ENCODE results near the gene ACAD9. TPM values are rescaled to one million over a fixed set of nuclear protein-coding genes. Genes with fewer than 3 reads are reported as not detected.

The ACAD9 gene
- total RNA-seq, 1 donor from 2014 or later: 60.6 TPM

DNA sequence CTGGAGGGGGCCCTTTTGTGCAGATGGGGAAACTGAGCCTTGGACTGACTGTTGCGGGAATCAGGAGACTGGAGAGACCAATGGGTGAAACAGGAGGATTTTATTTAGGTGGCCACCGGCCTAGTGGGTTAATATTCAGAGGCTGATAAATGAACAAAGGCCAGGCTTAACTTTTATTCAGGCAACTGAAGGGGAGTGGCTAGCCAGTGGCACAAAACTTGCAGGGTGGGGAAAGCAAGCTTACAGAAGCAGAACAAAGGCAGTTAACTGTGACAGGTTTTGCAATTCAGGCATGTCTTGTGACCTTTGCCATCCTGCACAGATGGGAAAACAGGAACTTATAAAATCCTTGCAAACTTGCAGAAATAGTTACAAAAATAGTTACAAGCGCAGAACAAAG, 24.9 kb upstream of the ACAD9 start:
- no peaks in the 10 kb centered on the region for H3K27me3 Mint-ChIP-seq (ENCODE audit: low read depth)
- TF ChIP-seq, protein P1, sequence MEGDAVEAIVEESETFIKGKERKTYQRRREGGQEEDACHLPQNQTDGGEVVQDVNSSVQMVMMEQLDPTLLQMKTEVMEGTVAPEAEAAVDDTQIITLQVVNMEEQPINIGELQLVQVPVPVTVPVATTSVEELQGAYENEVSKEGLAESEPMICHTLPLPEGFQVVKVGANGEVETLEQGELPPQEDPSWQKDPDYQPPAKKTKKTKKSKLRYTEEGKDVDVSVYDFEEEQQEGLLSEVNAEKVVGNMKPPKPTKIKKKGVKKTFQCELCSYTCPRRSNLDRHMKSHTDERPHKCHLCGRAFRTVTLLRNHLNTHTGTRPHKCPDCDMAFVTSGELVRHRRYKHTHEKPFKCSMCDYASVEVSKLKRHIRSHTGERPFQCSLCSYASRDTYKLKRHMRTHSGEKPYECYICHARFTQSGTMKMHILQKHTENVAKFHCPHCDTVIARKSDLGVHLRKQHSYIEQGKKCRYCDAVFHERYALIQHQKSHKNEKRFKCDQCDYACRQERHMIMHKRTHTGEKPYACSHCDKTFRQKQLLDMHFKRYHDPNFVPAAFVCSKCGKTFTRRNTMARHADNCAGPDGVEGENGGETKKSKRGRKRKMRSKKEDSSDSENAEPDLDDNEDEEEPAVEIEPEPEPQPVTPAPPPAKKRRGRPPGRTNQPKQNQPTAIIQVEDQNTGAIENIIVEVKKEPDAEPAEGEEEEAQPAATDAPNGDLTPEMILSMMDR (conservative IDR thresholded peaks at IDR 0.05): no peak
- no peak overlapping the region for H3K4me3 Mint-ChIP-seq
- DNase-seq (ENCODE audit: low read depth, low spot score): no peak
- H3K36me3 Mint-ChIP-seq (ENCODE audit: low read depth): peaks cover 24% of the 10 kb centered on the region
- H3K4me1 Mint-ChIP-seq: peaks cover 13% of the 10 kb centered on the region
- no peak overlapping the region for H3K27ac Mint-ChIP-seq (ENCODE audit: unreplicated experiment)
- peaks cover 12% of the 10 kb centered on the region for H3K9me3 Mint-ChIP-seq

GRCh38 chr3:128855569-128855968, 23.9 kb upstream of the ACAD9 start:
- Mint-ChIP-seq H3K27me3 (ENCODE audit: low read depth) (no peaks in the 10 kb centered on the region), H3K27ac (ENCODE audit: unreplicated experiment) (no peak overlapping the region), H3K36me3 (ENCODE audit: low read depth) (peaks cover 34% of the 10 kb centered on the region), H3K9me3 (peaks cover 18% of the 10 kb centered on the region), H3K4me3 (no peak overlapping the region), H3K4me1 (peaks cover 13% of the 10 kb centered on the region)
- TF ChIP-seq, protein P1 (conservative IDR thresholded peaks at IDR 0.05): no peak
- no peak for DNase-seq (ENCODE audit: low read depth, low spot score)

DNA sequence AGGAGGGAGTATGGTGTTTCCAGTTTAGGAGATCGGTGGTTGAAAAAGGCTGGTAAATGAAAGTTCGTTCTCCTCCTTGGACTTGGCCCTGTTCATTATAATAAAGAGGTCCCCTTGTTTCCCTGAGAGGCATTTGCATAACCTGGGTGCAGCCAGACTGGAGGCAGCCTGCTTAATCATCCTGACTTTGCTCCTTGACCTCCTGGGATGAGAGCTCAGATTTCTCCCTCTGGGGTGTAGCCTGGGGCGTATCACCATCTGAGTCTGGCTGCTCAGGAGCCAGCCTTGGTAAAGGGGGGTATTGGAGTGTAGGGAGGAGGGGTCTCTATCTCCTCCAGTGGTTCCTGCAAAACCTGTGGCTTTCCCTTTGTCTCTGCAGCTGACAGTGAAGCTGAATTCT, 21.3 kb upstream of the ACAD9 start:
- Mint-ChIP-seq H3K36me3 (ENCODE audit: low read depth) (peaks cover 39% of the 10 kb centered on the region), H3K4me1 (peaks cover 13% of the 10 kb centered on the region), H3K27me3 (ENCODE audit: low read depth) (no peaks in the 10 kb centered on the region), H3K27ac (ENCODE audit: unreplicated experiment) (no peak overlapping the region), H3K9me3 (peaks cover 19% of the 10 kb centered on the region), H3K4me3 (no peak overlapping the region)
- TF ChIP-seq, protein P1 (conservative IDR thresholded peaks at IDR 0.05): no peak
- DNase-seq (ENCODE audit: low read depth, low spot score): no peak

DNA sequence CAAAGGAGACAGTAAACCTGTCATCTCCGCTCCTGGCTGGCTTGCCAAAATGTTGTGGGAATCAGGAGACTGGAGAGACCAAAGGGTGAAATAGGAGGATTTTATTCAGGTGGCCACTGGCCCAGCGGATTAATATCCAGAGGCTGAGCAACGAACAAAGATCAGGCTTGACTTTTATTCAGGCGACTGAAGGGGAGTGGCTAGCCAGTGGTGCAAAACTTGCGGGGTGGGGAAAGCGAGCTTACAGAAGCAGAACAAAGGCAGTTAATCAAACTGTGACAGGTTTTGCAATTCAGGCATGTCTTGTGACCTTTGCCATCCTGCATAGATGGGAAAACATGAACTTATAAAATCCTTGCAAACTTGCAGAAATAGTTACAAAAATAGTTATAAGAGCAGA, 19.8 kb upstream of the ACAD9 start:
- DNase-seq (ENCODE audit: low read depth, low spot score): no peak
- H3K27me3 Mint-ChIP-seq (ENCODE audit: low read depth): no peaks in the 10 kb centered on the region
- H3K27ac Mint-ChIP-seq (ENCODE audit: unreplicated experiment): no peak overlapping the region
- H3K4me3 Mint-ChIP-seq: no peak overlapping the region
- TF ChIP-seq, protein P1 (conservative IDR thresholded peaks at IDR 0.05): no peak
- H3K4me1 Mint-ChIP-seq: peaks cover 18% of the 10 kb centered on the region
- peaks cover 37% of the 10 kb centered on the region for H3K36me3 Mint-ChIP-seq (ENCODE audit: low read depth)
- H3K9me3 Mint-ChIP-seq: peaks cover 17% of the 10 kb centered on the region

- H3K4me1 Mint-ChIP-seq: peaks cover 31% of the 10 kb centered on the region
- no peak for DNase-seq (ENCODE audit: low read depth, low spot score)
- peaks cover 27% of the 10 kb centered on the region for H3K36me3 Mint-ChIP-seq (ENCODE audit: low read depth)
- peaks cover 13% of the 10 kb centered on the region for H3K9me3 Mint-ChIP-seq
- no peaks in the 10 kb centered on the region for H3K27me3 Mint-ChIP-seq (ENCODE audit: low read depth)
- H3K27ac Mint-ChIP-seq (ENCODE audit: unreplicated experiment): no peak overlapping the region
- no peak overlapping the region for H3K4me3 Mint-ChIP-seq
- TF ChIP-seq, protein P1 (conservative IDR thresholded peaks at IDR 0.05): no peak
Measured at GRCh38 chr3:128861491-128861890, 17.9 kb upstream of the ACAD9 start.

- Mint-ChIP-seq H3K4me1 (peaks cover 32% of the 10 kb centered on the region), H3K27me3 (ENCODE audit: low read depth) (peaks cover 3% of the 10 kb centered on the region), H3K4me3 (no peak overlapping the region), H3K27ac (ENCODE audit: unreplicated experiment) (peak overlapping the region; percentile 27), H3K36me3 (ENCODE audit: low read depth) (peaks cover 22% of the 10 kb centered on the region), H3K9me3 (peaks cover 11% of the 10 kb centered on the region)
- DNase-seq (ENCODE audit: low read depth, low spot score): no peak
- TF ChIP-seq, protein P1 (conservative IDR thresholded peaks at IDR 0.05): peak; percentile 42
Measured at GRCh38 chr3:128863560-128863959, 15.9 kb upstream of the ACAD9 start.

All from neural crest cell (in vitro differentiated cells).